ENCODE data around the gene RPP40.
"Not testable (repeated sequence)": the region's sequence is repeated elsewhere in the genome, so short reads cannot be mapped to it uniquely, and the experiment has no call there.

Gene RPP40

GRCh38 chr6:5012519-5012918 is 8.7 kb upstream of the RPP40 start:
- no peak for DNase-seq

- no peak for DNase-seq
These were observed 7.5 kb upstream of the RPP40 start for GRCh38 chr6:5011346-5011745.

- no peak for DNase-seq
These were observed 3.7 kb upstream of the RPP40 start for GRCh38 chr6:5007531-5007930.

GRCh38 chr6:5006222-5006621 is 2.4 kb upstream of the RPP40 start:
- no peak for DNase-seq

- DNase-seq: not testable (repeated sequence)
These were observed 1.2 kb upstream of the RPP40 start for GRCh38 chr6:5005038-5005433.

- no peak for DNase-seq
These were observed 668 bp upstream of the RPP40 start for GRCh38 chr6:5004373-5005037.

GRCh38 chr6:4999586-4999985 is 4.3 kb downstream of the RPP40 start:
- DNase-seq: no peak

GRCh38 chr6:4997862-4998261 is 6.0 kb downstream of the RPP40 start:
- no peak for DNase-seq

GRCh38 chr6:4994741-4995140 is 9.1 kb downstream of the RPP40 start:
- no peak for DNase-seq

- no peak for DNase-seq
These were observed 16.4 kb downstream of the RPP40 start for GRCh38 chr6:4987432-4987831.

- DNase-seq: no peak
These were observed 16.8 kb downstream of the RPP40 start for GRCh38 chr6:4986999-4987398.

GRCh38 chr6:4983322-4983721 is 20.5 kb downstream of the RPP40 start:
- no peak for DNase-seq

- DNase-seq: no peak
These were observed 22.1 kb downstream of the RPP40 start for GRCh38 chr6:4981761-4982160.

- DNase-seq: no peak
These were observed 24.4 kb downstream of the RPP40 start for GRCh38 chr6:4979426-4979825.

- no peak for DNase-seq
These were observed 26.4 kb downstream of the RPP40 start for GRCh38 chr6:4977468-4977867.

- DNase-seq: no peak
These were observed 28.3 kb downstream of the RPP40 start for GRCh38 chr6:4975506-4975905.

- DNase-seq: no peak
These were observed 28.9 kb downstream of the RPP40 start for GRCh38 chr6:4974962-4975361.

GRCh38 chr6:4973982-4974745 is 29.7 kb downstream of the RPP40 start:
- no peak for DNase-seq

GRCh38 chr6:4973415-4973814 is 30.4 kb downstream of the RPP40 start:
- DNase-seq: no peak

- no peak for DNase-seq
These were observed 31.4 kb downstream of the RPP40 start for GRCh38 chr6:4972438-4972837.

GRCh38 chr6:4971851-4972250 is 32.0 kb downstream of the RPP40 start:
- DNase-seq: no peak

GRCh38 chr6:4970739-4971395 is 33.0 kb downstream of the RPP40 start:
- DNase-seq: no peak

- no peak for DNase-seq
These were observed 34.1 kb downstream of the RPP40 start for GRCh38 chr6:4969609-4970285.
